ENCODE data around the gene TRIM38.

- TF ChIP-seq, protein P1, sequence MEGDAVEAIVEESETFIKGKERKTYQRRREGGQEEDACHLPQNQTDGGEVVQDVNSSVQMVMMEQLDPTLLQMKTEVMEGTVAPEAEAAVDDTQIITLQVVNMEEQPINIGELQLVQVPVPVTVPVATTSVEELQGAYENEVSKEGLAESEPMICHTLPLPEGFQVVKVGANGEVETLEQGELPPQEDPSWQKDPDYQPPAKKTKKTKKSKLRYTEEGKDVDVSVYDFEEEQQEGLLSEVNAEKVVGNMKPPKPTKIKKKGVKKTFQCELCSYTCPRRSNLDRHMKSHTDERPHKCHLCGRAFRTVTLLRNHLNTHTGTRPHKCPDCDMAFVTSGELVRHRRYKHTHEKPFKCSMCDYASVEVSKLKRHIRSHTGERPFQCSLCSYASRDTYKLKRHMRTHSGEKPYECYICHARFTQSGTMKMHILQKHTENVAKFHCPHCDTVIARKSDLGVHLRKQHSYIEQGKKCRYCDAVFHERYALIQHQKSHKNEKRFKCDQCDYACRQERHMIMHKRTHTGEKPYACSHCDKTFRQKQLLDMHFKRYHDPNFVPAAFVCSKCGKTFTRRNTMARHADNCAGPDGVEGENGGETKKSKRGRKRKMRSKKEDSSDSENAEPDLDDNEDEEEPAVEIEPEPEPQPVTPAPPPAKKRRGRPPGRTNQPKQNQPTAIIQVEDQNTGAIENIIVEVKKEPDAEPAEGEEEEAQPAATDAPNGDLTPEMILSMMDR (IDR thresholded peaks at IDR 0.05), result no peak
- no peak for TF ChIP-seq POLR2A (IDR thresholded peaks at IDR 0.05)
Observed at GRCh38 chr6:25956226-25956625, 6.4 kb upstream of the TRIM38 start.

Measured in body of pancreas (tissue), 4 donors.